Measurements from ENCODE around the gene GDPGP1.
"Not testable (repeated sequence)": the region's sequence is repeated elsewhere in the genome, so short reads cannot be mapped to it uniquely, and the experiment has no call there.

The GDPGP1 gene, protein sequence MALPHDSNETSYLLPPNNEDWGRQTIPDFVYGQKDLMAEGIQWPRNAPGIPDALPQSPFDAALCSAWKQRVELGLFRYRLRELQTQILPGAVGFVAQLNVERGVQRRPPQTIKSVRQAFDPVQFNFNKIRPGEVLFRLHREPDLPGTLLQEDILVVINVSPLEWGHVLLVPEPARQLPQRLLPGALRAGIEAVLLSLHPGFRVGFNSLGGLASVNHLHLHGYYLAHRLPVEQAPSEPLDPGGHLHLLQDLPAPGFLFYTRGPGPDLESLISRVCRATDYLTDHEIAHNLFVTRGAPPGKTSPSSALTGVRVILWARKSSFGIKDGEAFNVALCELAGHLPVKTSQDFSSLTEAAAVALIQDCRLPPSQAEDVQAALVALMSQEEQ

DNA sequence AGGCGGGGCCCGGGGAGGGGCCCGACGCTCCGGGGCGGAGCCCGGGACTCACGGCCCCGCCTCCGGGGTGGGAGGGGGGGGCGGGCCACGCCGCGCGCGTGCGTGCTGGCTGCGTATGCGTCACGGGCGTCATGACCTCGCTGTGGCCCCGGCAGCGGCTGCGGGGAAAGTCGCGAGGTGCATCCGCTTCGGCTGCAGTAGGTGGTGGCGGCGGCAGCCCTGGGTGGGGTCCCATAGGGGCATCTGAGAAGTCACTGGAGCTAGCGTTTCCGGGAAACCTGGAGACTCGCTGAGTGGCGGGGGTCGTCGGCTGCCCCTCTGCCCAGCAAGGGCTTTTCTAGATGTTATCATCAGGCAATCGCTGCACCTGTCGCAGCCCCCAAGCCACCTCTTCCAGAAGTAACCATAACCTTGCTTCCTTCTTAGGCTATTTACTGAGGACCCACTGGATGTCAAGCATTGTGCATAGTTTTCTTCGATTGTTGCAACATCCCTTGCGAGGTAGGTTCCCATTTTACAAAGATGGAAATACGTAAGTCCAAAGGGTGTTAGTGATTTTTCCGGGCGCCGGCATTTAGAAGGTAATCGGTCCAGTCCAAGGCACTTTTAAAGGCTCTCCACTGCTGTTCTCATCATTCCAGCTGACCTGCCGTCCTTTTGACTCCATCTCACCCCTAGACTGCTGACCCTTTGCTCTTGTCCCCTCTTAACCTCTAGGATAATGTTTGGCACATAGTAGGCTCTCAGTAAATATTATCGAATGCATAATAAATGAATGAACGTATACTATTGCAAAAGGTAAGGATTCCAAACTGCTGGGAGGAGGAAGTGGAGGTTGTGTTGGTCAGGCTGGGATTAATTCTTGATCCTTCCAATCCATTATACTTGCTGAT is at the start of gene GDPGP1:
GDPGP1 (plus strand) TSS at position 114 of the 893 bp plus-strand sequence. CDS start 6,700 bp downstream, outside the sequence.
- no peak for DNase-seq (ENCODE audit: extremely low read depth in 1 of 2, low read depth in 1 of 2)

DNA sequence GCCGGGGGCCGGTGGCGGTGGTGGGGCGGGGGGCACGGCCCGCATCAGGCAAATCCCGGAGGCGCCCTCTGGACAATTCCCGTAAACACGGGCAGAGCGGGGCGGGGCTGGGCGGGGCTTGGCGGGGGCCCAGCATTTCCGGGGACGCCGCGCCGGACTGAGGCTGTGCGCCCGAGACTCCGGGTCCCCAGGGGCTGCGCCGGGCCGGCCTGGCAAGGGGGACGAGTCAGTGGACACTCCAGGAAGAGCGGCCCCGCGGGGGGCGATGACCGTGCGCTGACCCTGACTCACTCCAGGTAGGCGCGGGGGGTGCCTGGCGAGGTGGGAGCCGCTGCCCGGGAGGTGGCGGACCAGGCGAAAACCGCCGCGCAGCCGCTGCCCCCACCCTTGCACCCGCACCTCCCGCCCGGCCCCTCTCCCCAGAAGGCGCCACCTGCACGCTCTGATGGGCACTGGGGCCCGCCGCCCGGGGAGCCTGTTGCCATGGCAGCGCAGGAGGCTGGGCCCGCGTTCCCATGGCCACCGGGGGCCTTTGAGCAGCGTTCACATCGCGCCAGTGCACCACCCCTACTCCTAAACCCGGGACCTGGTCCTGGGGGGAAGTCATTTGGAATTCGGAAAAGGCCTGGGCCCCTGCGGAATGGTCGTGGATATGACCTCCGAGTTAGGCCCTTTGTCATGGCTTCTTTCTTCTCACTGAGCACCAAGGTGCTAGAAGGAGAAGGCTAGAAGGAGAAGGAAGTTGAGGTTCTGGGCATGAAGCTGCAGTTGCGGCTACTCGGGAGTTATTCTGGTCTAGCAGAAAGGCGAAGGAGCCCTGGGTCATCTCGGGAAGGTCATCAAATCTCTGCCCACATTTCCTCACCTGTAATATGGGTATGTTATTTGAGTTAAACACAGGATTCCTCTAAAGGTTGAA is 49.0 kb upstream of the GDPGP1 start:
- DNase-seq (ENCODE audit: extremely low read depth in 1 of 2, low read depth in 1 of 2), result peak in 1 of 2 donors; percentile 15

DNA sequence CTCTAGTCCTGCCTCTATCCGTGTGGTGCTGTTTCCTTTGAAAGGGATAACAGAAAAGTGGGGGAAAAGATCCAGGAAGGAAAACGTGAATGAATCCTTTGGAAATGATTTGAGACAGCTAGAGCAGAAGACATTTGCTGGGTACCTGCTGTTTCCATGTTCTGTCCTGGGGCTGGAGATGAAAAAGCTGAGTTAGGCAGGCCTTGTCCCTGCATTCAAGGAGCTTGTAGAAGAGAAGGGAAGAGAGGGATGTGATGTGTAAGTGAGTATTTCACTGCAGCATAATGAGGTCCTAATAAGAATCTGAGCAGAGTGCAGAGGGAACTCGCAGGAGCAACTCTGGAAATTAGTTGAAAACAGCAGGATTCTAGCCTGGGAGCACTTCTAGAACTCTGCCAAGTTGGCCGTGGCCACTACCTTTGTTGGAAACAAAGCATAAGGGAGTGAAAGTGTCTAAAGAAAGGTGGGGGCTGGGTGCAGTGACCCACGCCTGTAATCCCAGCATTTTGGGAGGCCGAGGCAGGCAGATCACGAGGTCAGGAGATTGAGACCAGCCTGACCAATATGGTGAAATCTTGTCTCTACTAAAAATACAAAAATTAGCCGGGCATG is 46.6 kb upstream of the GDPGP1 start:
- no peak for DNase-seq (ENCODE audit: extremely low read depth in 1 of 2, low read depth in 1 of 2)

DNA sequence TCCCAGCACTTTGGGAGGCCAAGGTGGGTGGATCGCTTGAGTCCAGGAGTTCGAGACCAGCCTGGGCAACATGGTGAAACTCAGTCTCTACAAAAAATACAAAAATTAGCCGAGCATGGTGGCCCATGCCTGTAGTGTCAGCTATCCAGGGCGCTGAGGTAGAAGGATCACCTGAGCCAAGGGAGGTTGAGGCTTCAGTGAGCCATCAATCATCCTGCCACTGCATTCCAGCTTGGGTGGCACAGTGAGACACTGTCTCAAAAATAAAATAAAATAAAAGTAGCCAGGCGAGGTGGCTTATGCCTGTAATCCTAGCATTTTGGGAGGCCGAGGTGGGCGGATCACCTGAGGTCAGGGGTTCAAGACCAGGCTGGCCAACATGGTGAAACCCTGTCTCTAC is 45.9 kb upstream of the GDPGP1 start:
- DNase-seq (ENCODE audit: extremely low read depth in 1 of 2, low read depth in 1 of 2), result not testable (repeated sequence)

DNA sequence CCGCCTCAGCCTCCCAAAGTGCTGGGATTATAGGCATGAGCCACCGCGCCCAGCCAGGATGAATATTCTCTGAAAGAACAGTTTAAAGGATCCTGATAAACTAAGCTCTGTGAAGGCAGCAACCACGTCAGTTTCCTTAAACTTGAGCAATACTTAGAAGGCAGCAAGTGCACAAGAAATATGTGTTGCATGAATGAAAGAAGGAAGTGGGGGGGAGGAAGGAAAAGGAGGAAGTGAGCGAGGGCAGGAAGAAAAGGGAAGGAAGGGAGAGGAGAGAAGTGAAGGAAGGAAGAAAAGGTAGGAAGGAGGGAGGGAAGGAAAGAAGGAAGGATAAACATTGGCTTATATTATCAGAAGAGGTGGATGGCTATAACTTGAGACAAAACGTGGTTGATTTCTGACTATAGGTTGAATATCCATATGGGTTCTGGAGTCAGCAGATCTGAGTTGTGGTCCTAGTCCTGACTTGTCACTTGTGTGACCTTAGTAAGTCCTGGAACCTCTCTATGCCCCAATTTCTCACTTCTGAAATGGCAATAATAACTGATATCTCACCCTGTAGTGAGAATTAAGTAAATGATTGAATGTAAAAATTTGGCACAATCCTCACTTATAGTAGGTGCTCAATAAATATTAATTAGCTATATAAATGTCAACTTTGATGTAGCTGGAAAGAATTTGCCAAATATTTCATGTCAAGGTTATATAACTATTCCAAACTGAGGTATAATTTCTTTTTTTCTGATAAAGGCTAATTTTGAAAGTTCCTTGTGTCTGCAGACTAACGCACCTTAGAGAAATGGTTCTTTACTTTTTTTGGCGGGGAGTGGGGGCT is 44.9 kb upstream of the GDPGP1 start:
- DNase-seq (ENCODE audit: extremely low read depth in 1 of 2, low read depth in 1 of 2), result no peak

DNA sequence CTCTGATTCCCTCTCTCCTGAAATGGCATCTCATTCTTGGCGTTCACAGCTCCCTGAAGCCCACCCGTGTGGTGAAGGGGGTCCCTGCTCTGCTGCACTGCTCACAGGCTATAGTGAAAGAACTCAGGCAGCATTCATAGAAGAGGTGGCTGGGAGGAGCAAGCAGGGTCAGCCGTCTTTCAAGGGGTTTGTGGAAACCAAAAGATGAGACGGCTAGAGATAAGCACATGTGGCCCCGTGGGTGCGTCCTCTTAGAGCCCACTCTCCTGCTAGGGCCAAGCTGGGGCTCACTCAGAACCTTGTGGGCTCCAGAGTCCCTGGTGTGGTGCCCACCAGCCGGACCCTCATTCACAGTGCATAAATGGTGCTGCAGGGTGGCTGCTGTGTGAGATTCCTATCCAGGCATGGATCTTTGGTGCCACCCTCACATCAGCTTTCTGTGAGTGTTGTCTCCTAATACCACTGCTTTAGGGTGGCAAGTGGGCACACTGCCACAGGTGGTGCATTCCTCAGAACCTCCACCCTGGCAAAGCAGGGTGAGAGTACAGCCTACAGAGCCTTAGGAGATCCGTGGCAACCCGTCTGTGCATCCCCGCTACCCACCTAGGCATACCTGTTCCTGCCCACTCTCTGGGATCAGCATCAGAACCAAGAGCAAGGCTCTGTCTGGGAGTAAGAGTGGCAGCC is 44.1 kb upstream of the GDPGP1 start:
- no peak for DNase-seq (ENCODE audit: extremely low read depth in 1 of 2, low read depth in 1 of 2)

DNA sequence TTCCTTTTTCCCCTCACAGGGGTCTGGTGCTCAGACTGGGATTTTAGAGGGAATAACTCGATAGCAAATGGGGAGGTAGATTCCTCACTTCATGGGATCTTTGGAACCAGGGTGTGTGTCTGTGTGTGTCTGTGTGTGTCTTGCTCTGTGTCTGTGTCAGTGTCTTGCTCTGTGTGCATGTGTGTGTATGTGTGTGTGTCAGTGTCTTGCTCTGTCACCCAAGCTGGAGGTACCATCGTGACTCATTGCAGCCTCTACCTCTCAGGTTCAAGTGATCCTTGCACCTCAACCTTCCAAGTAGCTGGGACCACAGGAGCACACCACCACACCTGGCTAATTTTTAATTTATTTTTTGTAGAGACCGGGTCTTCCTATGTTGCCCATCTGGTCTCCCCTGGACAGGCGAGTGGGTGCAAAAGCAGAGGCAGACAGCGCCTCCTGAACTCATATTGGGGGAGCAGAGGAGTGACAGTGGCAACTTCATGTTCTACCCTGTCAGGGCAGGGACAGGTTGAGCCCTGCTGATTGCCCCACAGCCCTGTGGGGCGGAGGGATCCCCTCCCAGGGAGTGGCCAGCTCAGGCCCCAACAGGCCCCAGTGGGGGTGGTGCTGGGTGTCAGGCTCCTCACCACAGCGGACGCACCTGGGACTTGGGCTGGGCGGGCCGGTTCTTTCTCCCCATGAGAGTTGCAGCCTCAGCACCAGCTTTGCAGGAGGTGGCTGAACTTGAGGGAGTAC is 43.2 kb upstream of the GDPGP1 start:
- DNase-seq (ENCODE audit: extremely low read depth in 1 of 2, low read depth in 1 of 2), result no peak

DNA sequence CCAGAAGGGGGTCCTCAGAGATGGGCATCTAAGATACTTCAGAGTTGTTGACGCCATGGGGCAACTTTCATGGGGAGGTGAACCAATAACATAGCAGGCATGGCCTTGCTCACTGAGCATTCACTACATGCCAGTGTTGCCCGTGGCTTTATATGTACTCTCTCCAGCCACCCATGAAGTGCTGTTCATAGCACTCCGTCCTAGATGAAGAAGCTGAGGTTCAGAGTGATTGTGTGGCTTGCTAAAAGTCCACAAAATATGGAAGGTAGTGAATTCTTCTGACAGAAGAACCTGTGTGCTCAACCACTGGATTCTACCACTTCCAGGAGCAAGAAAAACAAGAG is 42.7 kb upstream of the GDPGP1 start:
- no peak for DNase-seq (ENCODE audit: extremely low read depth in 1 of 2, low read depth in 1 of 2)

DNA sequence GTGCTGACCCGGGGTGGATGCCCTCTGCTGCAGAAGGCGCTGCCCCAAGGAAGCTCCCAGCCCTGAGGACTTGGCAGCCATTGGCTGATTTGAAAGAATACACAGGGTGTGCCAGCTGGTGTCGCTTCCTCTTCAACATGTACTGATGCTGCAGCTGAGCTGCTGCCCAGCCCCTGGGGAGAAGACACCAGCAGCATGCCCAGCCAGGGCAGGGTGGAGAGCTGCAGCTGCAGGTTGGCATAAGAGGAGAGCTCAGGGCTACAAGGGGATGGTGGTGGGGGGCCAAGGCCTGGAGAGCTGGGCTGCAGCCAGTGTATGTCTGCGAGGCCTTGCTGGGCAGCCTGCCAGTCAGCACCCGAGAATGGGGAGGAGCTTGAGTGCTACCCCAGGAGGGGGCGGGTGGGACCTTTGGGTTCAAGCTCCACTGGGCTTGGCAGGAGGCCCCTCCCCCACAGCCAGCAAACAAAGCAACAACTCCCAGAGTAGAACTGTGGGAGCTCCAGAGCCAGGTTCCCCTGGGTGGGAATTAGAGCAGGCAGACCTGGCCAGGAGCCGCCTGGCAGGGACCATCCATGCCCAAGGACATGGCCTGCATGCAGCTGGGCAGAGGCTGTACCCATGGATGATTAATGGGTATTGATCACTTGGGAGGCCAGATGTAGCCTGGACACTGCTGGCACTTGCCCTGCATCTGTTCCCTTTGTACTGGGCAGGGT is 42.1 kb upstream of the GDPGP1 start:
- no peak for DNase-seq (ENCODE audit: extremely low read depth in 1 of 2, low read depth in 1 of 2)

DNA sequence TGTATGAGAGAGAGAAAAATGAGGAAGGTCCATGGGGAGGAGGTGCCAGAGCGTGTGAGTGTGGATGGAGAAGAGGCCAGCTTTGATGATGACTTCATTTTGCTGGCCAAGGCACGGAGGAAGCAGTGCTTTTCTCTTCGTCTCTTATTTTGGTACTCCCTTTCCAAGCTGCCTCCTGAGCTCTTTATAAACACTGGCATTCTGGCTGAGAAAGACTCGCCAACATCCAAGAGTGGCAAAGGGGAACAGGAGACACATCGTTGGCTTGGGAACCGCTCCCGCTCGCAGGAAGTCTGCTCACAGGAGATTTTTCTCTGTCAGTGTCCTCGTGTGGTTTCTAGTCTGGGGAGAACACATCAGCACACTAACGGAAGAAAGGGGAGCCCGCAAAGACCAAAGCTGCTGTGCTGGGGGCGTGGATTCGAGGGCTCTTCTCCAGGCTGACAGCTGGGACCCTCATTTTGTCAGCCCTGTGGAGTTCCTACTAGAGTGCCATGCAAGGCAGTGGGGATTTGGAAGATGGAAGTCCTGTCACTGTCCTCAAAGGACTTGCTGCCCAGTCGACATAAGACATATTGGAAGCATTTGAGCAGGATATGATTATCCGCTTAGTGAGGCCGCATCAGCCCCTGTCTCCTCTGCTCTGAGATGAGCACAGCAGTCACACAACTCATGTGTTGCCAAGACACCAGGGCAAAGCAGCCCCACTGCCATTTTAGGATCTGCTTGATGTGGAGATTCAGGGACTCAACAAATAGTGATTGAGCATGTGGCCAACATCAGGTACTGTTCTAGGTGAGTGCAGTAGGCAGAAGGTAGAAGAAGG is 40.8 kb upstream of the GDPGP1 start:
- no peak for DNase-seq (ENCODE audit: extremely low read depth in 1 of 2, low read depth in 1 of 2)

DNA sequence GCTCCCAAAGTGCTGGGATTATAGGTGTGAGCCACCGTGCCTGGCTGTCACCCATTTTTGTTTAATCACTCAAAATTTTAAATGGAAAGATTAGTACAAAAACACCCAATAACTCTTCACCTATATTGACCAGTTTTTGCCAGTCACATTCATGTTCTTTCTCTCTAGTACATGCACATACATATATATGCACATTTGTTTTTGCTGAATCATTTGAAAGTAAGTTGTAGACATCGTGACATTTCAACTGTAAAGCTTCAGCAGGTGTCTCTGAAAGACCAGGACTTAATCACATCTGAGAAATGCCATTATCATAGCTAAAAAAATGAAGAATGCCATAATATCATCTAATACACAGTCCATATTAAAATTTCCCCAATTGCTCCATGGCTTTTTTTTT is 39.4 kb upstream of the GDPGP1 start:
- no peak for DNase-seq (ENCODE audit: extremely low read depth in 1 of 2, low read depth in 1 of 2)

DNA sequence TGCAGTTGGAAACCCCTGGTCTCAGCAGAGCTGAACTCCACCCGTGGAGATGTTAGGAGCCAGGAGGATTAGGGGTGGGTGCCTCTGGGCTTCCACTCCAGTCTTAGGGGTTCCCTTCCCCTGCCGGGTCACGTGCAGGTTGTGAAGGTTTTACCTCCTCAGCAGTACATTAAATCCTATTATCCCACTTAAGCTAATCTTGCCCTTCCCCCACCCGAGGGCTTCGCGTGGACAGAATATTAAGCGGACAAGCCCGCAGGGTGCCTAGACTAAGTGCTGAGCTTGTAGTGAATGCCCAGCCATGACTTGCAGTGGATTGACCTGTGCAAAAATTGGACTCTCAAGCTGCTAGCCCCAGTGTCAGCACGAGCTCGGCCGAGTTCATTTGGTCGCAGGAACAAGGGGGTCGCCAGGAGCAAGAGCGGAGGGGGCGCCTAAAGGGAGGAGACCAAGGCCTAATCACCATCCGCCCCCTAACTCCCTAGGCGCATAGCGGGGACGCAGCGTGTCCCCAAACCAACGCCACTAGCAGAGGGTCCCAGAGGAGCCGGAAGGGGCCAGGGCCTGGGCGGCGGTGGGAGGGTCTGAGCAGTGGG is 33.4 kb upstream of the GDPGP1 start:
- DNase-seq (ENCODE audit: extremely low read depth in 1 of 2, low read depth in 1 of 2), result no peak

DNA sequence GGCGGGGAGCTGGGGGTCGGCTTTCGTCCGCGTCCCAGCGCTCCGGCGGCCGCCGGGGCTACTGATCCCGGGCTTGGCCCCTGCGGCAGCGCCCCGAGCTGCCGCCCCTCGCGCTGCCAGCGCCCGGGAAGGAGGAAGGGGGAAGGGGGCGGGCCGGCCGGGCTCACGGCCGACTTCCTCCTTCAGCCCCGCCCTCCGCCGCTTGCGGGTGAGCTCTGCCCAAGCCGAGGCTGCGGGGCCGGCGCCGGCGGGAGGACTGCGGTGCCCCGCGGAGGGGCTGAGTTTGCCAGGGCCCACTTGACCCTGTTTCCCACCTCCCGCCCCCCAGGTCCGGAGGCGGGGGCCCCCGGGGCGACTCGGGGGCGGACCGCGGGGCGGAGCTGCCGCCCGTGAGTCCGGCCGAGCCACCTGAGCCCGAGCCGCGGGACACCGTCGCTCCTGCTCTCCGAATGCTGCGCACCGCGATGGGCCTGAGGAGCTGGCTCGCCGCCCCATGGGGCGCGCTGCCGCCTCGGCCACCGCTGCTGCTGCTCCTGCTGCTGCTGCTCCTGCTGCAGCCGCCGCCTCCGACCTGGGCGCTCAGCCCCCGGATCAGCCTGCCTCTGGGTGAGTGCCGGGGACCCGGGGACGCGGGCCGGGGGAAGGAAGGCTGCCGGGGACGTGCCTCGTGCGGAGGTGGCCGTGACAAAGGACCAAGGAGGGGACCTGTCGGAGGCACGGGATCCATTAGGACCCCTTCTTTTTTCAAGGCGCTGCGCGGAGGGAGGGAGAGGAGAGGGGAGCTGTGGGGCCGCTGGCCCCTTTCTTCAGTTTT is 32.7 kb upstream of the GDPGP1 start, which contains the start of gene SEMA4B:
SEMA4B (plus strand) TSS at position 201 of the 814 bp plus-strand sequence; CDS start at position 450, 249 bp downstream.
- DNase-seq (ENCODE audit: extremely low read depth in 1 of 2, low read depth in 1 of 2), result peak in 1 of 2 donors; percentile 38

DNA sequence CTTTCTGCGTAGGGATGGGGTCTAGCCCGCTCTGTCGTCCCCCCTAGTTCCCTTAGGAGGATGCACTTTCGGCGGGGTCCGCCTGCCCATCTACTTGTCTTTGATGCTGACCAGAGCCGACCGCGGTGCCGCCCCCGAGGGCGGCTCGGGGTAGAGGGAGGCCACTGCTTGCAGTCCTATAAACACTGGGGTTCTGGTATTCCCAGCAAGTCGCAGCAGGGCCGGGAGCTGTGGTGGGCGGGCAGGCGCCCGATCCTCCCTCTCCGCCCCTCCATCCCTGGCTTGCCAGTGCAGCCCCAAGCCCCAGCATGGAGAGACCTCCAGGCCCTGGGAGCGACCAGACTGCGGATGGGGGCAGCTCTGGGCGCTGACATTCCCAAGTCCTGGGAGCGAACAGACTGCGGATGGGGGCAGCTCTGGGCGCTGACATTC is 32.0 kb upstream of the GDPGP1 start:
- no peak for DNase-seq (ENCODE audit: extremely low read depth in 1 of 2, low read depth in 1 of 2)

DNA sequence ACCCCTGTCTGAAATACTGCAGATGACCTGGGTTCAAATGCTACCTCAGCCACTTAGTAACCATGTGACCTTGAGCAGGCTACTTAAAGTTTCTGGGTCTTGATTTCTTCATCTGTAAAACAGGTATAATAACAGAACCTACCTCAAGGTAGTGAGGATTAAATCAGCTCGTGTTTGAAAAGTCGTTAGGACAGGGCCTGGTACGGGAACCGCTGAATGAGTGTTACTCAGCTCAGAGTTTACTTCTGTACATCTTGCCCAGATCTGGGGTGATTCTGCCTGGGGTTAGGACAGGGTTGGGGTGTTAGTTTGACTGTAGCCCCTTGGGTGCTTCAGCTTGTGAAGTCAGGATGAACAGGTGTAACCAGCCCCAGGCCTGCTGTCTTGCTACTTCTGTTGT is 31.1 kb upstream of the GDPGP1 start:
- no peak for DNase-seq (ENCODE audit: extremely low read depth in 1 of 2, low read depth in 1 of 2)

Measured in stimulated activated CD8-positive, alpha-beta memory T cell treated with anti-CD3 and anti-CD28 coated beads, Interleukin-7, amount 100 ng/mL, for 48 hours (primary cell).